ENCODE data around the gene ANKFN1. TPM values are rescaled to one million over a fixed set of nuclear protein-coding genes. Genes with fewer than 3 reads are reported as not detected.

Gene ANKFN1
- total RNA-seq, 1 donor from 2014 or later: 0.96 TPM

DNA sequence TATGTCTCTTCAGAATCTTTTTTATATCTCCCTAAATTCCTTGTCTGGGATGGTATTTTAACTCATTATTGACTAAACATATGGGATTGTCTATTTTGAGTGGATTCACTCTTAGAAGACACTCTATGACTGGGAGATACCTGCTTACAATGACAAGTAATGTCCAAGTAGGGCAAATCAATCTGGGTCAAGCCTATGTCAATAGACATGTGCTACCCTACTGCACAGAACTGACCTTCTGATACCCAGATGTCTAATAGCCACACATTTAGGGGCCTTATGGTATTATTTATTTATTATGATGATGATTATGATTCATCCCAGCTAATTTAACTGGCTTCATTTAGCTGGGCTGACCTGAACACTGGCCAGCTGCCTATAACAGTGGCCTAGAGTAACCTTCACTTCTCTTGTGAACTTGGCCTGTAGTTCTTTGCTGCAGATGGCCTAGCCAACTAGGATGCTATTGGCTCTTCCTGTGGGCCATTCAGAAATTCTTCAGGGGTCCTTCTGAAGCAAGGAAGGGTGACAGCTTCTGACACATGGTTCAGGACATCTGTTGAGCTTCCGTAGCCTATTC is 138.0 kb downstream of the ANKFN1 start:
- no peak overlapping the region for H3K27ac Mint-ChIP-seq (ENCODE audit: unreplicated experiment)
- no peaks in the 10 kb centered on the region for H3K27me3 Mint-ChIP-seq (ENCODE audit: unreplicated experiment)

DNA sequence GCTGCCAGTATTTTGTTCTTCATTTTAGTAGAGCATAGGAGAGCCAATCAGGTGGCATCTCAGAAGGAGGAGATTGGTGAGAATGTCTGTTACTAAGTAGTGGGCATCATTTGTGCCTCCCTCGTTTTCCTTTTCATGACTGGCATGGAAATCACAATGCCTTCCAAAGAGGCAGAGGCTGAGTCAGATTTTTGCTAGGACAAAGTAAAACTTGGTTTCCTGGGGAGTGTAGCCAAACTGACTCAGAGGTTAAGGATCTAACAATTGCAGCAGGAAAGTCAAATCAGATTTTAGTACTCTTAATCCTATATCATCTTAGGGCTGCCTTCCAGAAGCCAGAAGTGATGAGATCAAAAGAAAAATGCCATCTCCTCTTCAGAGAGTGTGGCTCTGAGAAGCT is 138.7 kb downstream of the ANKFN1 start:
- Mint-ChIP-seq H3K4me3 (ENCODE audit: unreplicated experiment) (no peak overlapping the region), H3K9me3 (ENCODE audit: unreplicated experiment) (no peaks in the 10 kb centered on the region), H3K36me3 (ENCODE audit: unreplicated experiment) (no peaks in the 10 kb centered on the region), H3K27me3 (ENCODE audit: unreplicated experiment) (no peaks in the 10 kb centered on the region), H3K27ac (ENCODE audit: unreplicated experiment) (no peak overlapping the region), H3K4me1 (ENCODE audit: low read depth, unreplicated experiment) (no peaks in the 10 kb centered on the region)
- TF ChIP-seq, protein P1, sequence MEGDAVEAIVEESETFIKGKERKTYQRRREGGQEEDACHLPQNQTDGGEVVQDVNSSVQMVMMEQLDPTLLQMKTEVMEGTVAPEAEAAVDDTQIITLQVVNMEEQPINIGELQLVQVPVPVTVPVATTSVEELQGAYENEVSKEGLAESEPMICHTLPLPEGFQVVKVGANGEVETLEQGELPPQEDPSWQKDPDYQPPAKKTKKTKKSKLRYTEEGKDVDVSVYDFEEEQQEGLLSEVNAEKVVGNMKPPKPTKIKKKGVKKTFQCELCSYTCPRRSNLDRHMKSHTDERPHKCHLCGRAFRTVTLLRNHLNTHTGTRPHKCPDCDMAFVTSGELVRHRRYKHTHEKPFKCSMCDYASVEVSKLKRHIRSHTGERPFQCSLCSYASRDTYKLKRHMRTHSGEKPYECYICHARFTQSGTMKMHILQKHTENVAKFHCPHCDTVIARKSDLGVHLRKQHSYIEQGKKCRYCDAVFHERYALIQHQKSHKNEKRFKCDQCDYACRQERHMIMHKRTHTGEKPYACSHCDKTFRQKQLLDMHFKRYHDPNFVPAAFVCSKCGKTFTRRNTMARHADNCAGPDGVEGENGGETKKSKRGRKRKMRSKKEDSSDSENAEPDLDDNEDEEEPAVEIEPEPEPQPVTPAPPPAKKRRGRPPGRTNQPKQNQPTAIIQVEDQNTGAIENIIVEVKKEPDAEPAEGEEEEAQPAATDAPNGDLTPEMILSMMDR (IDR thresholded peaks at IDR 0.05; ENCODE audit: partially characterized antibody, unreplicated experiment): no peak
- no peak for DNase-seq

More for the DNA sequence above, 138.0 kb downstream of the ANKFN1 start:
- TF ChIP-seq, protein P1 (IDR thresholded peaks at IDR 0.05; ENCODE audit: partially characterized antibody, unreplicated experiment): no peak
- DNase-seq: no peak
- Mint-ChIP-seq H3K4me1 (ENCODE audit: low read depth, unreplicated experiment) (no peaks in the 10 kb centered on the region), H3K36me3 (ENCODE audit: unreplicated experiment) (no peaks in the 10 kb centered on the region), H3K9me3 (ENCODE audit: unreplicated experiment) (no peaks in the 10 kb centered on the region), H3K4me3 (ENCODE audit: unreplicated experiment) (no peak overlapping the region)

DNA sequence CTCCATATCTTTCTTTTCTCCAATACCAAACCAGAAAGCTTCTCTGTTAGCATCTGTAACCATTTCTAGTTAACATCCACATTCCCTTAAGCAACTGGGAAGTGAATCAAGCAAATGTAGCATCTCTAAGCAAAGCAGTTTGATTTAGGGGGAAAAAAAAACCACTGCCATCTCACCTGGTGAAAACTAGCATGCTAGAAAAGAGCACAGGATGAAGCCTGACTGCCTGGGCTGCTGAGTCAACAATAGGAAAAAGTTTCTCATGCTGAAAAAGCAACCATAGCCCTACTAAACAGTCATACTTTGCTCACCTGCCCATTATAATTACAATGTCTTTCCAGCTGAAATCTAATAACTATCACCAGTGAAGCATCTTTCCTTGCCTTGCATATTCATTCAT is 139.3 kb downstream of the ANKFN1 start:
- Mint-ChIP-seq H3K27ac (ENCODE audit: unreplicated experiment) (no peak overlapping the region), H3K9me3 (ENCODE audit: unreplicated experiment) (no peaks in the 10 kb centered on the region), H3K27me3 (ENCODE audit: unreplicated experiment) (no peaks in the 10 kb centered on the region), H3K36me3 (ENCODE audit: unreplicated experiment) (no peaks in the 10 kb centered on the region), H3K4me1 (ENCODE audit: low read depth, unreplicated experiment) (no peaks in the 10 kb centered on the region), H3K4me3 (ENCODE audit: unreplicated experiment) (no peak overlapping the region)
- TF ChIP-seq, protein P1 (IDR thresholded peaks at IDR 0.05; ENCODE audit: partially characterized antibody, unreplicated experiment): no peak
- no peak for DNase-seq

DNA sequence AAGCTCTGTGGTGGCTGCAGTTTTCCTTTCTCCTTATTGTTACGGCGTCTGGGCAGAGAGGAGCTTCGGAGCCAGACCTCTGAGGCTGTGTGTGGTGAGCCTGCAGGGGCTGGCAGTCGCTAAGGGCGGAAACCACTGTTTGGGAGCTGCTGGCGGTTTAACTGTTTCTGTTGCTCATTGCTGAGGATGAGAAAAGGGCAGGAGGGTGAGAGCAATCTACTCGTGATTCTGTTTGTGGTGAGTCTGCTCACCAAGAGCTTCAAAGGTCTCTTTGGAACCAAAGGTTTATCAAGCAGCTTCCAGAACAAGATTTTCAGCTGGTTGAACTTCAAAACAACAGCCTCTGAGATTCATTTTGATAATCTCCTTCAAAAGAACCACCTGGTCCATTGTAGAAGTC is 143.9 kb downstream of the ANKFN1 start:
- Mint-ChIP-seq H3K9me3 (ENCODE audit: unreplicated experiment) (no peaks in the 10 kb centered on the region), H3K27me3 (ENCODE audit: unreplicated experiment) (no peaks in the 10 kb centered on the region), H3K36me3 (ENCODE audit: unreplicated experiment) (no peaks in the 10 kb centered on the region), H3K4me1 (ENCODE audit: low read depth, unreplicated experiment) (no peaks in the 10 kb centered on the region), H3K27ac (ENCODE audit: unreplicated experiment) (no peak overlapping the region), H3K4me3 (ENCODE audit: unreplicated experiment) (no peak overlapping the region)
- TF ChIP-seq, protein P1 (IDR thresholded peaks at IDR 0.05; ENCODE audit: partially characterized antibody, unreplicated experiment): no peak
- no peak for DNase-seq

DNA sequence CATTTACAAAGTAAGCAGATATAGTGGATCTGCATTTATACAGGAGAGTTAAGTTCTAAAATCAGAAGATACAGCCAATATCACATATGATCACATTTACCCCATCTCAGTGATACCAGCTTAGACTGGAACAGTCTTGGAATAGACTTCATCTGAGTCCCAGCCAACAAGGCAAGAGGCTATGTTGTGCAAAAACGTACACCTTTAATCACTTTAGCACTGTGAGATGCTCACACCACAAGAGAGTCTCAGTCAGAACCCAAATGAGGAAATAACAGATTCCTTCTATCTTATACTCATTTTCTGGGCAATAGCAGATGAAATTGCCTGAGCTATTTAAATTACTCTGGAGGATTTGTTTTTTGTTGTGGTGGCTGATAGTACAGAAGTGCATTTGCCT is 145.6 kb downstream of the ANKFN1 start:
- TF ChIP-seq, protein P1 (IDR thresholded peaks at IDR 0.05; ENCODE audit: partially characterized antibody, unreplicated experiment): no peak
- Mint-ChIP-seq H3K36me3 (ENCODE audit: unreplicated experiment) (no peaks in the 10 kb centered on the region), H3K4me3 (ENCODE audit: unreplicated experiment) (no peak overlapping the region)

More for the DNA sequence above, 145.6 kb downstream of the ANKFN1 start:
- no peak for DNase-seq
- Mint-ChIP-seq H3K9me3 (ENCODE audit: unreplicated experiment) (no peaks in the 10 kb centered on the region), H3K27me3 (ENCODE audit: unreplicated experiment) (no peaks in the 10 kb centered on the region), H3K27ac (ENCODE audit: unreplicated experiment) (no peak overlapping the region), H3K4me1 (ENCODE audit: low read depth, unreplicated experiment) (no peaks in the 10 kb centered on the region)
